GM19238 (cell line): ENCODE measurements around the gene TMEM151A.
A peak's percentile ranks its signal among the peaks of the same experiment; 100 is the strongest.
"Not testable (repeated sequence)": the region's sequence is repeated elsewhere in the genome, so short reads cannot be mapped to it uniquely, and the experiment has no call there.

Source experiments
- DNase-seq: peaks from one replicate; pipeline ENCODE4 v3.0.0; 2011; ENCODE audit warnings: low spot score; ENCODE audit not compliant: insufficient read length

Gene TMEM151A

DNA sequence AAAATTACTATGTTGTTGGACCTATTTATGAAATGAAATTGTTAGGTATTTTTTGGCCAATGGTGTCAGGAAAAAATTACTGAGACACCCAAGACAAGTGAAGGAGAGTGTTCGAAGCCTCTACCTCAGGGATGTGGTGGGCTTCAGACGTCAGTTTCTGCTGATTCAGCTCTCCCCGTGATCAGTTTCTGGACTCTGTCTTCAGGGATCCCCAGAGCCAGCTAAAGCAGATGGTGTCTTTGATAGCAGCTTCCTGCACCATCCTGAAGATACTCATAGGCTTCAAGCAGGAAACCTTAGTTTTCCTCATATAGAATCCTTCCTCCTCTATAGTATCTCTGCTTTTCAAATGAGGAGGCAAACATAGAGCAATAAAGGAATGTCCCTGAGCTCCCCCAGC lies 17.8 kb downstream of the TMEM151A start:
- no peak for DNase-seq

DNA sequence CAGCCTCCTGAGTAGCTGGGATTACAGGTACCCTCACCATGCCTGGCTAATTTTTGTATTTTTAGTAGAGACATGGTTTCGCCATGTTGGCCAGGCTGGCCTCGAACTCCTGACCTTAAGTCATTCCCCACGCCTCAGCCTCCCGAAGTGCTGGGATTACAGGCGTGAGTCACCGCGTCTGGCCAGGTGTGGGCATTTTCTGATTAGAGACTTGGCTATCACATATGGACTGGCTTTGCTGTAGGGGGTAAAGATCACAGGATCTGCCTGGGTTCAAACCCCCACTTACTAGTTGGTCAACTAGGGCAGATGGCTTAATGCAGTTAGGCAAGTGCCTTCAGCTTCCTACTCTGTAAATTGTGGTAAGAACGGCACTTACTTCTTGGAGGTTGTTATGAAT lies 18.6 kb downstream of the TMEM151A start:
- no peak for DNase-seq

DNA sequence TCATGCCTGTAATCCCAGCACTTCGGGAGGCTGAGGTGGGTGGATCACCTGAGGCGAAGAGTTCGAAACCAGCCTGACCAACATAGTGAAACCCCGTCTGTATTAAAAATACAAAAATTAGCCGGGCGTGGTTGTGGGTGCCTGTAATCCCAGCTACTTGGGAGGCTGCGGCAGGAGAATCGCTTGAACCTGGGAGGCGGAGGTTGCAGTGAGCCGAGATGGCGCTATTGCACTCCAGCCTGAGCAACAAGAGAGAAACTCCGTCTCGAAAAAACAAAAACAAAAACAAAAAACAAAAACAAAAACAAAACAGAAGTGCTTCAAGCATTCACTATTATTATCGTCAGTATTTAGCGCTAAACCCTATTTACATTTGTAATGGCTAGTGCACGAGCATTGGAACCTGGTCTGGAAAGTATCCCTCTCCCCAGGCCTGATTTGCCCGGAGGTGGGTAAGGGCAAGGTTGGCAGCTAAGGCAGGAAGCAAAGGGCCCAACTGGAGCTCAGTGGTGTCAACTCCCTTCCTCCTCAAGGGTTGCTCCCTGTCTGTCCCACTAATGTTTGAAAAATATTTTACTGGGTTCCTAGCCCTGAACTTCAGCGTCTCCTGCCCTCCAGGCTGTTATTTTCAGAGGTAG lies 19.2 kb downstream of the TMEM151A start:
- DNase-seq = not testable (repeated sequence)

DNA sequence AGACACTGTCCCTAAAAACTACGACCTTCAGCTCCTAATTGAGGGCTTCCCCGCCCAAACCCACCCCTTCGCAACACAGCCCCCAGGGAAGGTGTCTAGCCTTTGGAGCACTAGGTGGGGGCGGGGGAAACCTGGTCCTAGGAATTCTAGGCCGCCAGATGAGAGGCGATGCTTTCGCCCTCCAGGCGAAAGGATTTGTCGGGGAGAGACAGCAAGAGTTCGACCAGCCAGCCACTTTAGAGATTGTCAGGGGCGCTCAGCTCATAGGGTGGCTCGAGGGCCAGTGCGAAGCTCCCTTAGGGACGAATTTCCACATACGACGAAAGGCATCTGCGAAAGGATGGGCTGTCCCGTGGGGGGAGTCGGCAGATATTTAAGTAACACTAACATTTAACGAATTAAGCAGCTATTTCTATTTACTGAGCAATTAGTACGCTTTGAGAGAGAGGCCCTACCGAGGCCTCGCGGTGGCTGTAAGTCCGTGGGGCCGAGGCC lies 19.8 kb downstream of the TMEM151A start:
- DNase-seq = no peak

DNA sequence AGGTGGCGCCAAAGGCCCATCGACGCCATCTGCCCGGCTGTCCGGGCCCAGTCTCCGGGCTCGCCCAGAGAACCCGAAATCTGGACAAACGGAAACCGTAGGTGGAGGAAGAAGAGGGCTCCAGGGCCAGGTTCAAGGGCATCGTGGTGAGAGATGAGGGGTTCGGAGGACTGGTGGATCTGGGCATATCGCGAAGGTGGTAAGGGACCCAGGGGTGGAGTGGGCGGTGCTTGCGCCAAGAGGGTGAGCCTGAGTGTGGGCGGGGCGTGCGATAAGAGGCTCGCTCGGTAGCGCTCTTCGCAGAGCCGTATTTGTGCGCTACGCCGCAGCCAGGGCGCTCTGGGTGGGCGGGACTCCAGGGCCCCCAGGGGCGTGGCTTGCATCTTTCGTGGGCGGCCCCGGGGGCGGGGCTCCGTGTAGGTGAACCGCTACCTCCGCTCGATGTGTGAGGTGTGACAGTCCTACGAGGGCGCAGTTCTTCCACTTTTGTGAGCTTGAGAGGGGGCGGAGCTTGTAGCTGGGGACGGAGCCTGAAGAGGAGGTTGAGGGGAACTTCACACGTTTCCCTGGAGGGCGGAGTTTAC lies 20.4 kb downstream of the TMEM151A start:
- DNase-seq = peak; percentile 87

DNA sequence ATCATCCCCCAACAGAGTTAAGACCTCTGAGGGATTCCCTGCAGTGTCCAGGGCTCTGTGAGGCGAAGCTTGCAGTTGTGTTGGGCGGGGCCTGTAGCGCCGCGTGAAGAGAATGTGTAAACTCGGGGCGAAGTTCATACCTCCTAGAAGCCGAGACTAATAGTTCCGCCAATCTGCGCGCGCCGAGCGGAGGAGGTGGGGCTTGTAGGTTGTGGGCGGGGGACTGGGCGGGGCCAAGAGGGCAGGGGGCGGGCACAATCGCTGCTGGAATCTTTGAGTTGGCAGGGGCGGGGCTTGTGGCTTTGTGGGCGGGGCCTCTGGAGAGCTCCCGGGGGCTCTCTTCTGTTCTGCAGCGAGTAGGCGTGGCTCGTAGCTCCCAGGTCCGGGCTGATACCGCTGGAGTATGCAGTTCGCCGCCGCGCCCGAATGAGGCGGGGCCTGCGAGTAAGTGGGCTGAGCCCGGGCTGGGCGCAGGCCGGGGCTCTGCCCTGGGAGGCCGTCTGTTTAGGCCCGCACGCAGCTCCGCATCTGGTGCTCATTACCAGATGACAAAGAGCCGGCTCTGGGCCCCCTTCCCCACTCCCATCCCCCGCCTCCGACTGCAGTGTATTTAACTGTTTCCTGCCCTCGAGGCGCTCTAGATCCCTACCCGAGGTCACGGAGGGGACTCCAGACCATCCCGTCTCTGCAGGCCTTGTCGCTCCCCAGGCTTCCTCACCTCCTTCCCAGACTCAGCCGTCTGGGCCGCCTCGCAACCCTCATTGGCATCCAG lies 21.0 kb downstream of the TMEM151A start:
- DNase-seq = peak; percentile 94

DNA sequence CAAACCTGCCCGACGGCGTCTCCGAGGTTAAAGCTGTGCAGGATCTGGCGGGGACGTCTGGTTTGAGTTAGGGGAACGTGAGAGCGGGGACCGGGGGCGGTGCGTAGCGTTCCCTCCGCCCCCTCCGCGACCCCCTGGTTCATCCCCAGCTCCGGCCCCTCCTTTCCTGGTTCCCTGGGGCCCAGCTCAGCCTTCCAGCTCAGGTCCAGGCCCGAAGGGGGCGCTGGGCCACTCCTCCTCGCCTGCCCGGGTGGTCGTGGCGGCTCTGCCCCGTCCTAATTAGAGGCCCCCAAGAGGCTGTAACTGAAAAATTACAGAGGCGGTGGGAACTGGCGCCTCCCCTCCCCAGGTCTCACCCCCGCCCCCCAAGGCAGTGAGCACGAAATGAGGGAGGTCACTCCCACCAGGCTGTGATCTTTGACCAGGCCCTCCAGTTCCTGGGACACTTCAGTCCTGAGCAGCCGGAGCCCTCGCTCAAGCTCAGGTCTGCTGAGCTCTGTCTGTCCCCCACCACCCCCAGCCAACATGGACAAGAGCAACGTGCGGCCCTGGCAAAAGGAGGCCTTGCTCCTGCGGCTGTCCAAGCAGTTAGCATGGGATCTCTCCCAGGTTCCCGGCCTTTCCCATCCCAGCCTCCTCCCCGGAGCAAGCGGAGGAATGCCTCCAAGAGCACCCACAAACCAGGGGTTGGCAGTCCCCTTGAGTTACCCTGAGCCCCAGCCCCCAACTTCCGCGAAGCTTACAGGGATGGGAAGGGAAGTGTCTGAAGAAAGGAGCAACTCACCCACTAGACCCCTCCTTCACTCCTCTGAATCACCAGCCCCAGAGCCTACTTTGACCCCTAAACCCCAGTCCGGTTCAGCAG lies 21.9 kb downstream of the TMEM151A start:
- DNase-seq = no peak

DNA sequence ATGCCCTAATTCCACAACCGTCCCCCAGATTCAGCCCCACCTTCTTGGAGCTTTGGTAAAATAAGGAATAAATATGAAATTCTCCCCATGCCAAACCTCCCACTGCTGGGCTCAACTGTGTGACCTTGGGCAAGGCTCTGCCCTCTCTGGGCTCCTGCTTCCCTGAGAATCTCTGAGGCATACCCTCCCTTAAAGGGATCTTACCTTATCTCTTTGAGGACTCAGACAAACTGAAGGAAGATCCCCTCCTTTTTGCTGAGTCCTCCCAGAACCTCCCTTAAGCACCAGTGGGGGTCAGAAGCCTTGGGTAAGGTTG lies 22.4 kb downstream of the TMEM151A start:
- no peak for DNase-seq

DNA sequence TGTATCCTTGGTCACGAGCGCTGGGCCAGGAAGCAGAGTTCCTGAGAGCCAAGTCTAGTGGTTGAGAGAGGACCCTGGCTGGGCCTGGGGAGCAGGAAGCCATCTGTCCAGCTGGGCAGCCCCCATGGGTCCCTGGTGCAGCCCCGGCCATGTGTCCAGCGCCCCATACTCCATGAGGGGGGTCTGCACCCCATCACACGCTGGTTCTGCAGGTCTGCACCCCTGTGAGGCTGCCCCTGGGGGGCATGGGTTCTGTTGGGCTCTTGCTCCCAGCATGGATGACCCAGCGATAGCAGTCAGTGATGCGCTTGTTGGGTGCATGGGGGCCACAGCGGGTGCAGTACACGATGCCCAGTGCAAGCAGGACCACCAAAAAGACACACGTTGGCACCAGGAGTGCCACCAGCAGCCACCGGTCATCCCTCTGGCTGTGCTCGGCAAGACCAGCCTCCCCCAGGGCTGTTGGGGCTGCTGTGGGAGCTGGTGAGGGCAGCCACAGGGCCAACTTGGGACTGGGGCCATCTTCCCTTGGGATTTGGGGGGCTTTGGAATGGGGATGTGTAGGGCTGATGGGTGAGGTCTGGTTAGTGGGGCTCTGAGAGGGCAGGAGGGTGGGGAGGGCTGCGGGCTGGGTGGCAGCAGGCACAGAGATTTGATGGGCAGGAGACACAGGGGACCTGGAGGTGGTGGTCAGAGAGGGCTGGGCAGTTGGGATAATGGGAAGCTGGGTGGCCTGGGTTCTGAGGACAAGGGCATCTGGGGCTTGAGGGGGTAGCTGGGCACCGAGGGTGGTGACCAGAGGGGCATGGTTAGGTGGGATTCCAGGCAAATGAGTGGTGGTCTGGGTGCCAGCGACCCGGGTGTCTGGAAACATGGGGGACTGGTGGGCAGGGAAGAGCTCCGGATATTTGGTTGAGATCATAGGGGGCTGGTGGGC lies 23.1 kb downstream of the TMEM151A start:
- no peak for DNase-seq

DNA sequence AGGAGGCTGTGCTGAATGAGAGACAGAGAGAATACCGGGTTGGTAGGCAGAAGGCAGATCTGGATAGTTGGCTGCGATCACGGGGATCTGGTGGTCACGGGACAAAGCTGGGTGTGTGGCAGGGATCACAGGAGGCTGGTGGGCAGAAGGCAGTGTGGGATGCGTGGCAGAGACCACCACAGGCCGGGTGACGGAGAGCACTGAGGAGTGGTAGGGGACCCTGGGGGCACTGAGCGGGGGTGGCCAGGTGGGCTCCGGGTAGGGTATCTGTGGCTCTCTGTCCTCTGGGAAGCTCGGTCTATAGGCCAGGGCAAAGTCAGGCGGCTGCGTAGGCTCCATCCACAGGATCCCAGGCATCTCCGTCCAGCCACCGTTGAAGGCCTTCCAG lies 23.8 kb downstream of the TMEM151A start:
- DNase-seq = no peak

DNA sequence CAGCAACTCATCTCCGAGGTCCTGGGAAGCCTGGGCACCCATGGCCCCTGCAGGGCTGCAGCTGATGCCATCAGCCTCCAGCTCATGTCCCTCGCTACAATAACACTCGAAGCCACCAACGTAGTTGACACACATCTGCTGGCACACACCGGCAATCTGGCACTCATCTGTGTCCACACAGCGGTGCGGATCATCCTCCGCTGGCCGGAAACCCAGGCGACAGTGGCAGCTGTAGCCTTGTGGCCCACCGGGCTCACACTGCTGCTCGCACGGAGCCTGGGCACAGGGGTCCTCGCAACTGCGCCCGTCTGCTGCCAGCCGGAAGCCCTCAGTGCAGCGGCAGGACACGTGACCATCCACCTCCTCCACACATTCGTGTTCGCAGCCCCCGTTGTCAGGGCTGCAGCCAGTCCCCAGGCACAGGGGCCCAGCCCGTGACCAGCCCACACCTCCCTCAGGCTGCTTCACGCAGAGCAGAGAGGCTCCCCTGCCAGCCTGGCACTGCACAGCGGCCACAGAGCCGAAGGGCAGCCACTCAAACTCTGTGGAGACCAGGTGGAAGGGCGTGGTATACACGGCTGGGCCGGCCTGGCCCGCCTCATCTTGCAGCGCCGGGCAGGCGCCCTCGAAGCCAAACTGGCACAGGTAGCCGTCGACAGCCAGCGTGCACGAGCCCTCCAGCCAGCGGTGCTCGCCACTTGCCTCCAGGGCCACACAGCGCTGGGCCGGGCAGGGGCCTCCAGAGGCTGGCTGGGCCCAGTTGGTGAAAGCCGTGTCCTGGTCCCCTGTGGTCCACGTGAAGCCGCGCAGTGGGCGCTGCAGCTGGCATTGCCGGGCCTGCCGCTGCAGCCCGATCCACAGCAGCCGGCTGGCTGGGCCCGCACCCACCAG lies 24.5 kb downstream of the TMEM151A start:
- DNase-seq = no peak

DNA sequence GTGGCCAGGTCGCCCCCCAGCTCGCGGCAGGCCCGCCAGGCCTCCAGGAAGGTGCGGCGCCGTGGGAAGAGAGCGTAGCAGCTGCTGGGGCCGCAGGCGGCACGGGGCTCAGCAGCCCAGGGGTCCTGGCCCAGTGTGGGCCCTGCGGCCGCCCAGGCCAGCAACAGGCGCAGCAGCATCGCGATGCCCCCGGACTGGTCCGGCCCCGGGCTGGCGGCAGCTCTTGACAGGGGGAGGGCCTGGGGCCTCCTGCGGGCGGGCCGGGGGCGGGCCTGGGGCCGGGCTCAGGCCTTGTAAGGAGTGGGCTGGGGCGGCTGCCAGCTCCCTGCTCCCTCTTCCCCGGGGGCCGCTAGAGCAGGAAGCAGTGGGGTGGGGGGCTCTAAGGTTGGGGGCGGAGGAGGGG lies 25.2 kb downstream of the TMEM151A start, which contains the start of gene CD248:
TSS of gene CD248 (minus strand) at position 196 of the 403 bp plus-strand sequence. CDS start at position 179, 17 bp downstream.
- DNase-seq = no peak

DNA sequence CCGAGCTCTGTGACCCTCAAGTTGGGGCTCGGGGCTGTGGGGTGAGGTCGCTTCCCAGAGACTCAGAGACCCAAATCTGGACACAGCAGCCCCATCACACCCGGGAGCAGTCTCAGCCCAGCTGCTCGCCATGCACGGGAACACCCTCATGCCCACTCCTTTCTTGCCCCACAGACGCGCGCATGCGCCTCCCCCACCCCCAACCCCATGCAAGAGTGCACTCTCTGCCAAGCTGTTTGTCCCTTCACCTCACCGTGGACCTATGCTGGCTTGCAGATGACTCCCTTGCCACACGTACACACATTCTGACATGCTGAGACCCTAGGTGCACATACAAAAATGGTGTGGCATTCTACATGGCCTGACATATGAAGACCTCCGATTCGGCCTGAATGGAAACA lies 25.6 kb downstream of the TMEM151A start:
- no peak for DNase-seq

DNA sequence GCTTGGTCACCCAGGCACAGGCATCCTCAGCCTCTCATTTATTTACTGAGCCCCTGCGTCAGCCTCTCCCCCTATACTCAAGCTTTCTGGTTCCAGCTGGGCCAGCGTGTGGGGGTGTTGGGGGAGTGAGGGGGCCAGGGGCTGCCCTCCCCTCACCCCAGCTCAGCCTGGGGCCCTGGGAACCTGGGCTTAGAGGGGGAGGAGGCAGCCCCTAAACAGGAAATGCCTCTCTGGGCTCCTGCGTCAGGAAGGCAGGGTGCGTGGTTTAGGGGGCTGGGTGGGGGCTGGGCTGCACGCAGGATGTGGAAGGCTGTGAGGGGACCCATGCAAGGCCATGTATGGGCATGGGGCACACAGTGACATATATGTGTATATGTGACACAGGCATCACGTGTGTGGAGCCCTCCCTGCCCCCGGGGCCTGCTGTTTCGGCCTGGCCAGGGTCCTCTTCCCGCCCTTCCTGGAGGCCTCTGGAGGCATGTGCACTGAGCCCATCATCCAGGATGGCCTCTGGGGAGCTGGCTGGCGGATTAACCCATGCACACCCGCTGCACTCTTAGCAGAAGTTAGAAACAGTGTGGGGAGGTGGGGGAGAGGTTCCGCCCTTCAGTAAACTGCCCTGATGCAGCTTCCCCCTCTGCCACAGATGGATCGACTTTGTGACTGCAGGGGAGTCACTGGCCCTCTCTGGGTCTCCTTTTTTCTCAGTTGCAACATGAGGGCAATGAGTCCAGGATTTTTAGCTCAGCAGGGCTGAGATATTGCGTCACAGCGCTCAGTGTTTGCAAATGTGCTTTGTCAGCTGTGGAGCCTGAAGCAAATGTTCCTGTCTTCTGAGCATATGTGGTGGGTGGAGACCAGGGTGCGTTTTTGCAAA lies 26.3 kb downstream of the TMEM151A start:
- no peak for DNase-seq

DNA sequence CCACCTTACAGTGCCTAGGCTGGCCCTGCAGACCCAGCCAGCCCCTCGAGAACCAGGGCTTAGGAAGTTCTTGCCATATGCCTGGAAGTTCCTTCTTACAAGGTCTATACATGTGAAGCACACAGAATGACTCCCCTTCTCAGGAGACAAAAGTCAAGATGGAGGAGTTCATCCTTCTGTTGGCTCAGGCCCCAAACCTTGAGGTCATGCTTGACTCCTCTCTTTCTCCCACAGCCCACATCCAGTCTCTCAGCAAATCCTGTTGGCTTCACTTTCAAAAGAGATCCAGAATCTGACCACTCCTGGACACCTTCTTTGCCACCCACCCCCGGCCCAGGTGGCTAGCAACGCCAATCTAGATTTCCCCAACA lies 26.9 kb downstream of the TMEM151A start:
- no peak for DNase-seq

DNA sequence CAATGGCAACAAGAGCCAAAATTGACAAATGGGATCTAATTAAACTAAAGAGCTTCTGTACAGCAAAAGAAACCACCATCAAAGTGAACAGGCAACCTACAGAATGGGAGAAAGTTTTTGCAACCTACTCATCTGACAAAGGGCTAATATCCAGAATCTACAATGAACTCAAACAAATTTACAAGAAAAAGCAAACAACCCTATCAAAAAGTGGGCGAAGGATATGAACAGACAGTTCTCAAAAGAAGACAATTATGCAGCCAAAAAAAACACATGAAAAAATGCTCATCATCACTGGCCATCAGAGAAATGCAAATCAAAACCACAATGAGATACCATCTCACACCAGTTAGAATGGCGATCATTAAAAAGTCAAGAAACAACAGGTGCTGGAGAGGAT lies 28.6 kb downstream of the TMEM151A start:
- DNase-seq = not testable (repeated sequence)

DNA sequence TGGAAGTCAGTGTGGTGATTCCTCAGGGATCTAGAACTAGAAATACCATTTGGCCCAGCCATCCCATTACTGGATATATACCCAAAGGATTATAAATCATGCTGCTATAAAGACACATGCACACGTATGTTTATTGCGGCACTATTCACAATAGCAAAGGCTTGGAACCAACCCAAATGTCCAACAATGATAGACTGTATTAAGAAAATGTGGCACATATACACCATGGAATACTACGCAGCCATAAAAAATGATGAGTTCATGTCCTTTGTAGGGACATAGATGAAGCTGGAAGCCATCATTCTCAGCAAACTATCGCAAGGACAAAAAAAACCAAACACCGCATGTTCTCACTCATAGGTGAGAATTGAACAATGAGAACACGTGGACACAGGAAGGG lies 29.1 kb downstream of the TMEM151A start:
- DNase-seq = not testable (repeated sequence)

DNA sequence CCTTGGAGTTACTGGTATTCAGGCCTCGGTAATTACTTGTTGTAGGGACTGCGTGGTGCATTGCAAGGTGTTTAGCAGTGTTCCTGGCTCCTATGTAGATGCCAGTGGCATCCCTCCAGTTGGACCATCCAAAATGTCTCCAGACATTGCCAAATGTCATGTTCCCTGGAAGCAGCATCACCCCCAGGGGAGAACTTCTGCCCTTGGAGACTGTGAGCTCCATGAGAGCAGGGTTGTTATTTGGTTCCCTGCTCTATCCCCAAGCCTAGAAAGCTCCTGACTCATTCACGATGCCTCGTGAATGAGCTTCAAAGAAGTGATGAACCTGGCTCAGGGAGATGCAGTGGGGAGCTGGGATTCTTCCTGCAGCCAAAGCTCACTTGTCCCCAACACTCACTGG lies 29.9 kb downstream of the TMEM151A start:
- no peak for DNase-seq
